ENCODE measurements around the gene MRRF. TPM values are rescaled to one million over a fixed set of nuclear protein-coding genes. Genes with fewer than 3 reads are reported as not detected.

Gene MRRF
- total RNA-seq, 2 donors from 2014 or later, result 21.1 to 35.4 TPM

DNA sequence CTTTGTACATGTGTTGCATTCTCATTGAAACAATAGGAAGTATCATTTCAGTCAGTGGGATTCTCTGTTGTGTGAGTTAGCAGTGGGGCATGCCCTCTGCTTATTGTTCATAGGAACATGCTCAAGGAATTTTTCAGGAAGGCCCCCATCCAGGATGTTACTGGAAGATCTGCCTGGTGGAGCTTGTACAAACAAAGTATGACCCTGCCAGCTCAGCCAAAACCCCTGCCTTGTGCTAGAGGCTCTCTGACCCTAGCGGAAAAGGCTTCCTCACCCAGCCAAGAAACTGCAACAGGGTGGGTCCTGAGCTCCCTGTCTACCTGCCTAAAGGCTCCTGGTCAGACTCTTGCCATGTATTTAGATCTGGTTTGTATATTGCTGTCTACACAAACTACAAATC lies 43.2 kb downstream of the MRRF start:
- H3K36me3 ChIP-seq, result peaks cover 0 to under 1% of the 10 kb centered on the region in 2 donors
- DNase-seq (ENCODE audit: low spot score), result no peak

DNA sequence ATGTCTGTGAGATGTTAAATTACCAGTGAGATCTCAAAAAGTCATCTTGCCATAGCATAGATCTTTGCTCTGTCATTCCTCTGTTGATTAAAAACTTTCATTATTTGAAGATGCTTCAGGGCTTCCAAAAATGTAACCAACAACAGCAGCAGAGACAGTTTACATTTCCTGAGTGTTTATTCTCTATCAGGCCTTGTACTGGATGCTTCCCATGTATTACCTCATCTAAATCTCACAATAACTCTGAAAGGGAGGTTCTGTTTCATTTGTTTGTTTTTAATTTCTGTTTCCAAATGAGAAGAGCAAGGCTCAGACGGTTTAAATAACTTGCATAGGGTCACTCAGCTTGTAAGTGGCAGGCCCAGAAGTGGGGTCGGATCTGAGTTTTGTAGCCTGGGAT lies 45.2 kb downstream of the MRRF start:
- Histone ChIP-seq H3K36me3 (peaks cover 0 to 9% of the 10 kb centered on the region in 2 donors), H3K4me1 (replicated peaks) (no peaks in the 10 kb centered on the region), H3K27ac (no peak overlapping the region), H3K27me3 (replicated peaks; ENCODE audit: insufficient read depth) (no peaks in the 10 kb centered on the region), H3K4me3 (no peak overlapping the region), H3K9me3 (no peaks in the 10 kb centered on the region)
- TF ChIP-seq POLR2A (IDR thresholded peaks at IDR 0.05) (no peak), POLR2AphosphoS5 (IDR thresholded peaks at IDR 0.05) (no peak)
- TF ChIP-seq, protein P1, sequence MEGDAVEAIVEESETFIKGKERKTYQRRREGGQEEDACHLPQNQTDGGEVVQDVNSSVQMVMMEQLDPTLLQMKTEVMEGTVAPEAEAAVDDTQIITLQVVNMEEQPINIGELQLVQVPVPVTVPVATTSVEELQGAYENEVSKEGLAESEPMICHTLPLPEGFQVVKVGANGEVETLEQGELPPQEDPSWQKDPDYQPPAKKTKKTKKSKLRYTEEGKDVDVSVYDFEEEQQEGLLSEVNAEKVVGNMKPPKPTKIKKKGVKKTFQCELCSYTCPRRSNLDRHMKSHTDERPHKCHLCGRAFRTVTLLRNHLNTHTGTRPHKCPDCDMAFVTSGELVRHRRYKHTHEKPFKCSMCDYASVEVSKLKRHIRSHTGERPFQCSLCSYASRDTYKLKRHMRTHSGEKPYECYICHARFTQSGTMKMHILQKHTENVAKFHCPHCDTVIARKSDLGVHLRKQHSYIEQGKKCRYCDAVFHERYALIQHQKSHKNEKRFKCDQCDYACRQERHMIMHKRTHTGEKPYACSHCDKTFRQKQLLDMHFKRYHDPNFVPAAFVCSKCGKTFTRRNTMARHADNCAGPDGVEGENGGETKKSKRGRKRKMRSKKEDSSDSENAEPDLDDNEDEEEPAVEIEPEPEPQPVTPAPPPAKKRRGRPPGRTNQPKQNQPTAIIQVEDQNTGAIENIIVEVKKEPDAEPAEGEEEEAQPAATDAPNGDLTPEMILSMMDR (IDR thresholded peaks at IDR 0.05), result no peak
- 68% methylated on average over 2 of the region's 2 CpGs for WGBS
- intact Hi-C loops (cut with DNase I), result no loop called here
- no peak for DNase-seq (ENCODE audit: low spot score)

More for the DNA sequence above, 43.2 kb downstream of the MRRF start:
- TF ChIP-seq POLR2AphosphoS5 (IDR thresholded peaks at IDR 0.05) (no peak), POLR2A (IDR thresholded peaks at IDR 0.05) (no peak)
- TF ChIP-seq, protein P1 (IDR thresholded peaks at IDR 0.05), result no peak
- whole genome bisulfite sequencing, result 82% methylated on average over 1 of the region's 1 CpG
- no peak overlapping the region for H3K4me3 ChIP-seq
- H3K9me3 ChIP-seq, result no peaks in the 10 kb centered on the region
- no peaks in the 10 kb centered on the region for H3K4me1 ChIP-seq (replicated peaks)
- no peak overlapping the region for H3K27ac ChIP-seq
- intact Hi-C loops (cut with DNase I), result no loop called here
- no peaks in the 10 kb centered on the region for H3K27me3 ChIP-seq (replicated peaks; ENCODE audit: insufficient read depth)

DNA sequence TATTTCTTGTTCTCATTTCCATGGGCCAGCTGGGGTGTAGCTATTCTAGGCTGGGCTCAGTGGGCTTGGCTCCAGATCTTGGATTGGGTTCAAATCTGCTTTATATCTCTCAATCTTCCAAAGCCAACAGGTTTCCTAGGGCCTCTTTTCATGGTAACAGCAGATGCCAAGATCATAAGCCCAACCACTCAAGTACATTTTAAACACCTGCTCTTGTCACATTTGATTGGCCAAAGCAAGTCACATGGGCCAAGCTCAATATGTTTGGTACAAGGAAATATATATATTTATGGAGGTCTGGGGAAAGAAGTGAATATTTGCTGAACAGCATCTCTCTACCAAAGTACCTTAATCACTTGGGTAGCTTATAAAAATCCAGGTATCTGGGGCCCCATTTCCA lies 49.5 kb downstream of the MRRF start:
- Histone ChIP-seq H3K27me3 (replicated peaks; ENCODE audit: insufficient read depth) (no peaks in the 10 kb centered on the region), H3K36me3 (peaks cover 0 to 9% of the 10 kb centered on the region in 2 donors), H3K4me3 (no peak overlapping the region), H3K4me1 (replicated peaks) (no peaks in the 10 kb centered on the region), H3K27ac (no peak overlapping the region), H3K9me3 (no peaks in the 10 kb centered on the region)
- intact Hi-C loops (cut with DNase I), result no loop called here
- TF ChIP-seq POLR2AphosphoS5 (IDR thresholded peaks at IDR 0.05) (no peak), POLR2A (IDR thresholded peaks at IDR 0.05) (no peak)
- TF ChIP-seq, protein P1 (IDR thresholded peaks at IDR 0.05), result no peak
- DNase-seq (ENCODE audit: low spot score), result no peak

DNA sequence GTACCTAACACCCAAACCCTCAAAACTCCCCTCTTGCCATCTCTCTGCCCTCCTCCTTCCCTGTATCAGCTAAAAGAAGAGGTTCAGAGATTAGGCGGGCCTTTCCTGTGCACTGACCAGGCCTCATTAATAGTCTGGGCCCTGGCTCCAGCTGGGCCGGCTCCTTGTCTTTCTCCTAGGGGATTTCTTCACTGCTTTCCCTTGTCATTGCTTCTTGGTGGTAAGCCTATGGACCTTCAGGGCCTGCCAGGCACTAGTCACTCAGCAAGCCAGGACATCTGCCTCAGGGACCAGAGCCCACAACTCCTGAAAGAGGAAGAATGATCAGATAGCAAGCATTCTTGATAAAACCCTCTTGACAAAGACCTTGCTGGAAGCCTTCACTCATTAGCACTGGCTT lies 50.9 kb downstream of the MRRF start:
- H3K4me3 ChIP-seq, result no peak overlapping the region
- H3K36me3 ChIP-seq, result peaks cover 0 to 9% of the 10 kb centered on the region in 2 donors
- H3K27ac ChIP-seq, result no peak overlapping the region
- H3K27me3 ChIP-seq (replicated peaks; ENCODE audit: insufficient read depth), result no peaks in the 10 kb centered on the region
- DNase-seq (ENCODE audit: low spot score), result no peak
- H3K4me1 ChIP-seq (replicated peaks), result no peaks in the 10 kb centered on the region
- intact Hi-C loops (cut with DNase I), result no loop called here
- no peaks in the 10 kb centered on the region for H3K9me3 ChIP-seq
- no peak for TF ChIP-seq POLR2AphosphoS5 (IDR thresholded peaks at IDR 0.05)
- WGBS, result 85% methylated on average over 2 of the region's 2 CpGs

DNA sequence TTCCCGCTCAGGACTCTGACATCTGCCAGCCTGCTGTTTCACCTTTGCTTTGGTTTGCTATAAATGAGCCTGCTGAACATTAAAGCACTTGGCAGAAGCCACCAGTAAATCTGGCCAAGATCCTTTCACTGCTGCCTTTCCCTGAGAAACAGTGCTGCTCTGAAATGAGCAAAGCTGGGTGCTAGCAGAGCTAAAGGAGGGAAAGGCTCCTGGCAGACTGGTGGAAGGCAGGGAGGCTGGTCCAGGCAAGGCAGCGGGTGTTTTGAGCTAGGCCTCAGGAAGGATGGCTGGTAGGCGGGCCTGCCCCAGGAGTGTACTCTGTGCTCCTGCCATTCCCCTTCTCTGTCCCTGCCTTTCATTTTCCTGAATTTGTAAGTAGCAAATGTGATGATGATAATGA lies 53.6 kb downstream of the MRRF start:
- DNase-seq (ENCODE audit: low spot score), result no peak
- no peak overlapping the region for H3K4me3 ChIP-seq
- H3K27me3 ChIP-seq (replicated peaks; ENCODE audit: insufficient read depth), result no peaks in the 10 kb centered on the region
- no peak overlapping the region for H3K27ac ChIP-seq
- no peaks in the 10 kb centered on the region for H3K4me1 ChIP-seq (replicated peaks)
- H3K9me3 ChIP-seq, result no peaks in the 10 kb centered on the region
- peaks cover 3 to 12% of the 10 kb centered on the region in 2 donors for H3K36me3 ChIP-seq
- WGBS, result 30% methylated on average over 3 of the region's 3 CpGs
- intact Hi-C loops (cut with DNase I), result no loop called here
- TF ChIP-seq, protein P1 (IDR thresholded peaks at IDR 0.05), result no peak
- TF ChIP-seq POLR2A (IDR thresholded peaks at IDR 0.05) (no peak), POLR2AphosphoS5 (IDR thresholded peaks at IDR 0.05) (no peak)

Data from prostate gland (tissue), 2 donors.